Stimulated activated CD8-positive, alpha-beta memory T cell treated with anti-CD3 and anti-CD28 coated beads, Interleukin-15, amount 100 ng/mL, for 48 hours (primary cell): Measurements from ENCODE around the gene FCER1G.

ENCODE experiments used
- DNase-seq, 2 donors: peaks; one replicate each; pipeline ENCODE4 v3.0.0-alpha.2; 2020; ENCODE audit warnings: low read depth in 2 of 2

The FCER1G gene

DNA sequence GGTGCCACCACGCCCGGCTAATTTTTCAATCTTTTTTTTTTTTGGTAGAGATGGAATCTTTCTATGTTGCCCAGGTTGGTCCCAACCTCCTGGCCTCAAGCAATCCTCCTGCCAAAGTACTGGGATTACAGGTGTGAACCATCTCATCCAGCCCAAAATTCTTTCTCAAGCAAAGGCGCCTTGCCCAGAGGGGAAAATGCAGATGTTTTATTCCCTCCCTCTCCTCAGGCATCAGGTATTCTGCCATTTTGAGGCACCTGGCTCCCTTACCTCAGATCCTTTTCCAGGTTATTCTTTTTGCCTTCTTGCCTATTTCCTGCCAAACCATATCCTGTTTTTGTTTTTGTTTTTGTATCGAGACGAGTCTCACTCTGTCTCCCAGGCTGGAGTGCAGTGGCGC is 26.7 kb upstream of the FCER1G start:
- no peak for DNase-seq

GRCh38 chr1:161189036-161189435 is 26.1 kb upstream of the FCER1G start:
- no peak for DNase-seq

DNA sequence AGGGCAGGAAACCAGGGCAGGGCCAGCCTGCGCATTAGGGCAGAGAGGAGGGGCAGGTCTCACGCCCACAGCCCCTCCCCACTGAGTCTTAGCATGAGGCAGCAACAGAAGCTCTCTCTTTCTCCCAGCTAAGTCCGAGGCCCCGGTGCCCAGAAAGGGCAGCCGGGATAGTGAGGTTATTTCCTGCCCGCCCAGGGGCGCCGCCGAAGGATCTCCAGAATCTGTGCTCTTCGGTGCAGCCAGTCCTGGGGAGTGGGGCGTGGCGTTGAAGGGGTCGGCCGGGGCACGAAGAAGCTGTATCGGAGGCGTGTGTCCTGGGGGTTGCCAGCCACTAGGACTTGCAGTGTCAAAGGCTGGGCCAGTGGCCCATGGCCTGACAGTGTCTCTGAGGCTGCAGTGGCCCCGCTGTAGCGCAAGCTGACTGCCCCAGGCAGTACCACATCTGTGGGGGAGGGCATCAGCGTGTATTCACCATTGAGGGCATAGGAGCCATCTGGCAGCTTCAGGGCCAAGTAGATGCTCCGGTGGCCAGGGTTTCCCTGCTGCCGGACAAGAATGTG is 24.1 kb upstream of the FCER1G start:
- no peak for DNase-seq

DNA sequence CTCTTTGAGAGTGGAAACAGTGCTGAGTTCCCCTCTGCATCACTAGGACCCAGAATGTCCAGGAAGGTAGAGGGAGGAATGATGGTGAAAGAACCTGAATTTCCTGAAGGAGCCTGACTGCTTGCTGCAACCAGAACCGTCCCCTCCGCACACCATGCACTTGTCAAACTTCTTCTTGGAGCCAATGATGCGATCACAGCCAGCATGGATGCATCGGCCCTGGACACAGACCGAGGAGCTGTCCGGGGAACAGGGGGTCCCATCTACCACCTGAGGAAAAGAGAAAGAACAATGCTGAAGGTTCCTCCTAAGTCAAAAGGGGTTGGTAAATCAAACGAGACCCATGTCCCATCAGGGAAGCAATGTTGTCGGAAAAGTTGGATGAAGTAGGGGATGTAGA is 23.1 kb upstream of the FCER1G start:
- no peak for DNase-seq

DNA sequence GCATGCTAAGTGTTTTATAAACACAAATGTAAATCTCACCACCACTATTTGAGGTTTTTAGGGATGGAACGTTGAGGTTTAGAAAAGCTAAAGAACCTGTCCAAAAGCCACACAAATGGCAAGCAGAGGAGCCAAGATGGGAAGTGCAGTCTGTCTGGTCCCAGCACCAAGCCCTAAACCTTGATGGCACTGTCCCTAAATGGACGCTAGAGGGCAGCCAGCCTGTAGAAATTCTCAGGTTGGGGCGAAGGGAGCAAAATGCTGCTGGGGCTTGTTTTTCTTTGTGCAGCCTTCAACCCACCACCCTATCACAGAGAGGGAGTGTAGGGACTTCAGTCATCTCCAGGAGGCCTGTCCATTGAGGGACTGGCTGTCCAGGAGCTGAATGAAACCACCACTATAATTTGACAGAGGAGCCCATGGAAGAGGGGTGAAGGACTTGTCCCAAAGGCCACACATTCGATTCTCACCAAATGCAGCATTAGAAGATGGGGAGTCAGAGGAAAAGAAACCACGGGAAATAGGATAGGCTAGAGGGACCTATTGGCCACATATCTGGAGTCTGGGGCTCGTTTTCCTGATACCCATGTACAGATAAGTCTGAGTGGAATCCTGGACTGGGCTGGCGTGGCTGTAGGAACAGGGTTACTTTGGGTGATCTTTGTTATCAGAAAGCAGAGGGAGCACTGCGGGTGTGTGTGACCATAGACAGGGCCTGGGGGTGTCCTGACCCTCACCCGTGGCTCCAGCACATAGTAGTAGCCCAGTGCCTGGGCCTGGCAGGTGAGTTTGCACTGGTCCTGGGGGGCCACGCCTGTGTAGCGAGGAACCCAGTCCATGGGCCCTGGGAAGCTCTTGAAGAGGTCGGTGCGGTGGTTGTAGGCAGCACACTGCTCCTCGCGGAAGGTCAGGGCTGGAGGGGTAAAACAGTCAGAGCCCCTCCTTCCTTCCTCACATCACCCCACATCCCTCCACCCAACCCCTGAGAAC is 22.3 kb upstream of the FCER1G start:
- peak in 1 of 2 donors; percentile 39 for DNase-seq

DNA sequence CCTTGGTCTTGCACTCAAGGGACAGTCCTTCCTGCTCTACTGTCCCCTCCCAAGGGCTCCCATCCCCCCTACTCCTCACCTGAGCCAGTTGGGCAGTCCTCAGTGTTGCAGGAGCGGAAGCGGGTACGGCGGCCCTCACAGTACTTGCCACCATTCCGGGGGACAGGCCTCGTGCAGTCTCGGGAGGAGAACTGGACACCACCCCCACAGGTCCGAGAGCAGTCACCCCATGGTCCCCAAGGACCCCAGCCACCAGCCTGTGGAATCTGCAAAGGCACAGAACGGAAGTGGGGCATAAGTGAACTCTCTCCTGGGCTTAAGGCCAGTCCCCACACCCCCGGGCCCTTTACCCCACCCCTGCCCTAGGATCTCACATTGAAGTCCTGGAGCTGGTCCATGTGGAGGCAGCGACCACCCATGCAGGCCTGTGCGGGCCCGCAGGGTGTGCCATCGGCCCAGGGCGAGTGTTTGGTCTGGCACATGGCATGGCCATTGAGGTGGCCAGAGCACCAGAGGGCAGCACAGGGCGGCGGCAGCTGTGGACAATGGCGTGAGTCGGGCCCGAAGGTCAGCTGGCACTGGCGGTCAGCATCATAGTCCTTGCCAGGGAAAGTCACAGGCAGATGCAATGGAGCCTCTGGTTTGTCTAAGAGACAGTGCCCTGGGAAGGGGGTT is 21.4 kb upstream of the FCER1G start:
- DNase-seq = no peak

GRCh38 chr1:161195171-161195570 is 19.9 kb upstream of the FCER1G start:
- no peak for DNase-seq

- DNase-seq = no peak
Measured at GRCh38 chr1:161196111-161196510, 19.0 kb upstream of the FCER1G start.

- no peak for DNase-seq
Measured at GRCh38 chr1:161196521-161197451, 18.3 kb upstream of the FCER1G start.

- no peak for DNase-seq
Measured at GRCh38 chr1:161197560-161198193, 17.4 kb upstream of the FCER1G start.

GRCh38 chr1:161198194-161198896 is 16.8 kb upstream of the FCER1G start:
- no peak for DNase-seq

DNA sequence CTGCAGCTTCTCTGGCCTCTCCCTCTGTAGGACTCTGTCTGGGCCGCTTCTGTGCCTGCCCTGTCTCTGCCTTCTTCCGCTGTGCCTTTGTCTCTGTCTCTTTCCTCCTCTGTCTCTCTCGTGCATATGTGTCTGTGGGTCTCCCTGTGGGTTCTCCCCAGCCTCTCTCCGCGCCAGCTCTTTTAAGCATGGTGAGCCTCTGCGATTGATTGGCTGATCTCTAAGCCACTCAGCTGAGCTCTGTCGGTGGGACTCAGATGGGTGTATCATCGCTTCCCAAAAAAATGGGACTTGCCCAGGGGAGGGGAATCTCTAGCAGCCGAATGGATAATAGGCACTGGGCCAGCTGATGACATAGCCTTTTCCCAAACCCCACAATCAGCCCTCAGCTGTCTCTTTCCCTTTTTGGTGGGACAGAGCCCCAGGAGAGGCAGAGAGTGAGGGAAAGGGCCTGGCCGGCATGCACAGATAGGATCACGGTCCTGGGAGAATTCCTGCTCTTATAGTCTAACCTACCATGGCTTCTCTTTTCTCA is 16.1 kb upstream of the FCER1G start, which contains the start of gene ADAMTS4:
Gene ADAMTS4, minus strand, starts transcription at position 158 of the 535 bp plus-strand sequence. CDS start 427 bp downstream, outside the sequence.
- no peak for DNase-seq

DNA sequence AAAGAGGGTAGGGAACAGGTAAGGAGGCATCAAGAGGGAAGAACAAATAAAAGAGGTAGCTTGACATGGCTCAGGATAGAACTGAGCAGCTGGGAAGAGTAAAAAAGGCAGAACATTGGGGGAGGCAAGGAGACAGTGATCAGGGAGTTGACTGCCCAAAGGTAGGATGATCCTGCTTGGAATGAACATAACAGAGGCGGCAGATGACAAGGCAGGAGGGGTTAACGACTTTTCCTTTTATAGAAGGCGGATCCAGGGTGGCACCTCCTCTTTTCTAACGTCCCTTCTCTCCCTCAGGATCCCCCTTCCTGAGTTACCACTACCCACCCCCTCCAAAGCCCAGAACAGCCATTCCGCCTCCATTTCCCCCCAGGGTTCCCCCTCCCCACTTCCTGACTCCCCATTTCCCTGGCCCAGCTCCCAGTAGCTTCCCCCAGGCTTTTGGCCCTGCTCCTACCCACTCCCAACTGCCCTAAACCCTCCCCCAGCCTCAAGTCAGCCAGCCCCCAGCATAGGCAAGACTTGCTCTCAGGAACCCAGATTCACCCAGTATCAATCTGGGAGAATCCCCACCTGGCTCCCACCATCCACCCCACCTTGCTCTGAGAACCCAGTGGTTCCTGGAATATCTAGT is 15.5 kb upstream of the FCER1G start:
- no peak for DNase-seq

DNA sequence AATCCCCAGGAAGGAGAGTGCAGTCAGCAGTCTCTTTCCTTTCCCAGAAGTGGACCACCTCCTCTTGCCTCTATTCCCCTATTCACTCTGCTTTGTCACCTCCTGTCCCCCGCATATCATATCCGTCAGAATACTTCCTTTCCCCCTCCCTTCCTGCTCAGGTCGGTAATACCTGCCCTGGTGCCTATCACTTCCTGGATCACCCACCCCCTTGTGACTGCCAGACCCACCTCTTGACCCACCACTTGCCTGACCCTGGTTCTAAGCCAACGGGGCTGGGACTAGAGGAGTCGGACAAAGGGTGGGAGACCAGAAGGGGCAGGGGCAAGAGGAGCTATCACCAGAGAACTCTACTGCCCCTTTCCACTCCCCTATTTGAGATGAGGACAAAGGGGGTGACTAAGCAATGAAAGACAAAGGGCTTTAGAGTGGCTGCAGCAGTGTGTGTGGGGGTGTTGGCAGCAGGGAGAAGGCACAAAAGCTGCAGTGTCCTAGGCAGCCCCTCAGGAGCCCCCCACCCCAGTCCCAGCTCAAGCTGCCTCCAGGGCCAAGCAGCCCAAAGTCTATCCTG is 14.6 kb upstream of the FCER1G start:
- DNase-seq = no peak

GRCh38 chr1:161200992-161201835 is 13.9 kb upstream of the FCER1G start:
- DNase-seq = no peak

- DNase-seq = peak; percentile 92 to 94
Measured at GRCh38 chr1:161201836-161202712, 13.0 kb upstream of the FCER1G start, which contains the start of gene NDUFS2. NDUFS2 (plus strand) TSS chr1:161202367; CDS start chr1:161202386, 19 bp downstream.
